GM12873 (cell line): ENCODE measurements around the gene BEAN1.

Experiments used
- CTCF ChIP-seq: IDR thresholded peaks from 2 replicates; pipeline ENCODE4 v1.5.1; 2012; ENCODE audit warnings: low read depth, mild to moderate bottlenecking, moderate library complexity, low read length, control low read depth; ENCODE audit not compliant: insufficient read depth; ENCODE audit errors: missing control alignments

The BEAN1 gene

GRCh38 chr16:66493490-66494401 is 66.7 kb downstream of the BEAN1 start:
- TF ChIP-seq CTCF: no peak

GRCh38 chr16:66494916-66495315 is 67.8 kb downstream of the BEAN1 start:
- TF ChIP-seq CTCF: no peak

GRCh38 chr16:66495440-66495839 is 68.3 kb downstream of the BEAN1 start:
- no peak for TF ChIP-seq CTCF

GRCh38 chr16:66502020-66502913 is 75.2 kb downstream of the BEAN1 start:
- no peak for TF ChIP-seq CTCF

- no peak for TF ChIP-seq CTCF
These were observed 75.9 kb downstream of the BEAN1 start for GRCh38 chr16:66503030-66503429.

- no peak for TF ChIP-seq CTCF
These were observed 76.5 kb downstream of the BEAN1 start for GRCh38 chr16:66503612-66504011.

GRCh38 chr16:66507731-66508239 is 80.7 kb downstream of the BEAN1 start:
- TF ChIP-seq CTCF: no peak
